SH-SY5Y (cell line): ENCODE measurements around the gene SBK2.

Experiments used
- GATA2 ChIP-seq: IDR thresholded peaks from 2 replicates; pipeline ENCODE4 v1.6.1; 2011; ENCODE audit warnings: mild to moderate bottlenecking, low read depth, low read length
- GATA3 ChIP-seq: IDR thresholded peaks from 2 replicates; pipeline ENCODE4 v1.6.1; 2011; ENCODE audit warnings: low read depth, mild to moderate bottlenecking, low read length, moderate library complexity

Gene SBK2, protein sequence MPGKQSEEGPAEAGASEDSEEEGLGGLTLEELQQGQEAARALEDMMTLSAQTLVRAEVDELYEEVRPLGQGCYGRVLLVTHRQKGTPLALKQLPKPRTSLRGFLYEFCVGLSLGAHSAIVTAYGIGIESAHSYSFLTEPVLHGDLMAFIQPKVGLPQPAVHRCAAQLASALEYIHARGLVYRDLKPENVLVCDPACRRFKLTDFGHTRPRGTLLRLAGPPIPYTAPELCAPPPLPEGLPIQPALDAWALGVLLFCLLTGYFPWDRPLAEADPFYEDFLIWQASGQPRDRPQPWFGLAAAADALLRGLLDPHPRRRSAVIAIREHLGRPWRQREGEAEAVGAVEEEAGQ

DNA sequence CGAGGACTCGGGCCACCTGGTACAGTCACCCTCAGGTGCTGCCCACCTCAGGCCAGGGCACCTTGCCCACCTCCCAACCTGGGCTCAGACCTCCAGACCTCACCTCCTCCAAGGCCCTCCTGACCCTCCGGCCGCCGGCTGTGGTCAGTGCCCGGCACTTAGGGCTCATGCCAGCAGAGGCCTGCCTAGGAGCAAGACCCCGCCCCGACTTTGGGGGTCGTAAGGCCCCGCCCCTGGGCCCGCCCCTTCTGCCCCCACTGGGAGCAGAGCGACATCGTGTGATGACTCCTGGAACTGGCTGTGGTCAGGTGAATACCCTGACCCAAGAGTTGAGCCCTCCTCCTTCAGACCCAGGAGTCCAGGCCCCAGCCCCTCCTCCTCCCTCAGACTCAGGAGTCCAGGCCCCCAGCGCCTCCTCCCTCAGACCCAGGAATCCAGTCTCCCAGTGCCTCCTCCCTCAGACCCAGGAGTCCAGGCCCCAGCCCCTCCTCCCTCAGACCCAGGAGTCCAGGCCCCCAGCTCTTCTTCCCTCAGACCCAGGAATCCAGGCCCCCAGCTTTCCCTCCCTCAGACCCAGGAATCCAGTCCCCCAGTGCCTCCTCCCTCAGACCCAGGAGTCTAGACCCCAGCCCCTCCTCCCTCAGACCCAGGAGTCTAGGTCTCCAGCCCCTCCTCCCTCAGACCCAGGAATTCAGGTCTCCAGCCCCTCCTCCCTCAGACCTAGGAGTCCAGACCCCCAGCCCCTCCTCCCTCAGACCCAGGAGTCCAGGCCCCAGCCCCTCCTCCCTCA is at the start of gene SBK2:
TSS of gene SBK2 (minus strand) at position 183 of the 790 bp plus-strand sequence. CDS start 839 bp downstream, outside the sequence.
- no peak for TF ChIP-seq GATA2
- TF ChIP-seq GATA3: no peak

DNA sequence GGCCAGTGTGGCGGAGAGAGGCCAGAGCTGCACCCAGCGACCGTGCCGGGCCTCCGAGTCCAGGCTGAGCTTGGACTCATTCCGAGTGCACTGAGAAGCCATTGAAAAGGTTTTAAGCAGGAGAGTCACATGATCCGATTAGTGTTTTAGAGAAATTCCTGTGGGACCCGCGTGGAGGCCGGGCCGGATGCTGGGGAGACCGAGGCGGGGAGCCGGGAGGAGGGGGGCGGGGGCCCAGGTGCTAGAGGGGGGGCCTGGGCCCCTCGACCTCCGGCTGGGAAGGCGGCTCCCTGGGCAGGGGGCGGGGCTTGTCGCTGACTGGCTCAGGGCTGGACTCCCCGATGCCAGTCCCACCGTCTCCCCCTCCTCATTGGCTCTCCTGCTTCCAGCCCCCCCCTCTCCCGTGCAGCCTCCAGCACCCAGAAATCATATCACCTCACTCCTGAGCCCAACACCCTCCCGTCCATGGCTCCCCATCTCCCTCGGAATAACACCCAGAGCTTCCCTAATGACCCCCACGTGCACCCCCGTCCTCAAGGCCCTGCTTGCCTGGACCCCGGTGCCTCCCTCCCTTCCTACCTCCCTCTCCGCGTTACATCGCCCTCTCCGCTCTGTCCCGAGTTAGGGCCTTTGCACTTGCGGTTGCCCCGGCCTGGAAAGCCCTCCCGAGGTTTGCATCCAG is 48.9 kb upstream of the SBK2 start:
- TF ChIP-seq GATA2: no peak
- no peak for TF ChIP-seq GATA3

DNA sequence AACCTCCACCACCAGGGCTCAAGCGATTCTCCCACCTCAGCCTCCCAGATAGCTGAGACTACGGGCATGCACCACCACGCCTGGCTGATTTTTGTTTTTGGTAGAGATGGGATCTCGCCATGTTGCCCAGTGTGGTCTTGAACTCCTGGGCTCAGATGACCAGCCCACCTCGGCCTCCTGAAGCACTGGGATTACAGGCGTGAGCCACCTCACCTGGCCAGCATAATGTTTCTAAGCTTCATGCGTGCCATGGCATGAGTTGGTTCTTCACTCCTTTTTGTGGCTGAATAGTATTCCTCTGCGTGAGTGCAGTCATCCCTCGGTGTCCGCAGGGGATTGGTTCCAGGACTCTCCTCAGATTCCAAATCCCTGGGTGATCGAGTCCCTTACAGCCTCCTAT is 47.9 kb upstream of the SBK2 start:
- TF ChIP-seq GATA2: no peak
- no peak for TF ChIP-seq GATA3

DNA sequence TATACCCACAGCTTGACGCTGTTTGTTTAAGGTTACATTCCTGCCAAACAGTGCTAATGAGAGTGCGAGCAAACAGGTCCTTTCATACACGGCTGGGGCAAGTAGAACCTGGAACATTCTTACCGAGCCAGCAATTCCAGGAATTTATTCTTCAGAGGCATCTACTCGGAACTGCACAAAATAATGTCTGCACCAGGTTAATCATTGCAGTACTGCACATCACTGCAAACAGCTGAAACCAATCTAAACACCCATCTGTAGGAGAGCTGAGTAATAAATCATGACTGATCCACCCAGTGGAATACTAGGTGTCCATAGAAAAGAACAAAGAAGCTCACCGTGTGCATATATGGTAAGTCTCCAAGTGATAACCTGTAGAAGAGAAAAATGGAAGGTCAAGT is 44.9 kb upstream of the SBK2 start:
- TF ChIP-seq GATA3 (no peak), GATA2 (no peak)

DNA sequence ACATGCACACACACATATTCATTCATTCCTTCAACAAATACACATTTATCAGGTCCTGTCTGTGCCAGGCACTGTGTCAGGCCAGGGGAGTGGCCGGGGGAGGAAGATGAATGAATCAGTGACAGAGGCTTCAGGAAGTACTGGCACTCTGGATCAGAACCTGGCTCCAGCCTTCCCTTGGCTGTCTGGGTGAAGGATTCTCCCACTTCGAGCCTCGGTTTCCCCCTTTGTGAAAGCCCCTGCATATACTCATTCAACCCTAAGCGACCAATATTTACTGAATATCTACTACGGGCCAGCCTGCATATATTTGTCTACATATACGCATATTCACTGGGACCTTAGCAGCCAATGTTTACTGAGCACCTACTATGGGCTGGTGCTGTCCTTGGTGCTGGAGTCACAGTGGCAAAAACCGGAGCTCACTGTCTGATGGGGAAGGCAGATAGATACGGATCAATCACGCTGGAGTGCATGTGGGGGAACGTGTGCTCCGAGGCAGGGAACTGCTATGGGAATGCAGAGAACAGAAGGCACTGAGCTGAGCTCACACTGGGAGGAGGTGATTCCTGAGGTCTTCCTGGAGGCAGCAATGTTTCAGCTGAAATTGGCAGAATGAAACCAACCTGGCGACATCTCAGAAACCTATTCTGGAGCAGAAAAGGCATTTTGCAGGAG is 44.4 kb upstream of the SBK2 start:
- no peak for TF ChIP-seq GATA3
- TF ChIP-seq GATA2: no peak

GRCh38 chr19:55580628-55581144 is 43.8 kb upstream of the SBK2 start, which contains the start of gene ZNF579:
Gene ZNF579, minus strand, starts transcription at chr19:55580848. Its CDS starts 1,209 bp downstream, at chr19:55579639.
- TF ChIP-seq GATA2: no peak
- no peak for TF ChIP-seq GATA3

- no peak for TF ChIP-seq GATA3
- no peak for TF ChIP-seq GATA2
Measured at GRCh38 chr19:55579766-55580621, 43.1 kb upstream of the SBK2 start.

- no peak for TF ChIP-seq GATA2
Measured at GRCh38 chr19:55578761-55579747, 42.1 kb upstream of the SBK2 start.

GRCh38 chr19:55578031-55578760 is 41.3 kb upstream of the SBK2 start:
- TF ChIP-seq GATA2 (no peak), GATA3 (no peak)

DNA sequence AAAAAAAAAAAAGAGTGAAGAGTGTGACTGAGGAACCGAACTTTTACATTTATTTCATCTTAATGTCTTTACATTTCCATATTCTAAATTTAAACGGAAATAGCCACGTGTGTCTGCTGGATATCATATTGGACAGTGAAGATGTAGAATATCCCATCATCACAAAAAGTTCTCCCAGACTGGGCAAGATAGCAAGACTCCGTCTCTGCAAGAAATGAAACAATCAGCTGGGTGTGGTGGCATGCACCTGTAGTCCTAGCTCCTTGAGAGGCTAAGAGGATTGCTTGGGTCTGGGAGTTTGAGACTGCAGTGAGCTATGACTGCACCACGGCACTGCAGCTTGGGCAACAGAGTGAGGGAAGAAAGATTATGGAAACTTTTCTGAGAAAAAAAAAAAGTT is 39.8 kb upstream of the SBK2 start:
- TF ChIP-seq GATA3: no peak
- no peak for TF ChIP-seq GATA2

DNA sequence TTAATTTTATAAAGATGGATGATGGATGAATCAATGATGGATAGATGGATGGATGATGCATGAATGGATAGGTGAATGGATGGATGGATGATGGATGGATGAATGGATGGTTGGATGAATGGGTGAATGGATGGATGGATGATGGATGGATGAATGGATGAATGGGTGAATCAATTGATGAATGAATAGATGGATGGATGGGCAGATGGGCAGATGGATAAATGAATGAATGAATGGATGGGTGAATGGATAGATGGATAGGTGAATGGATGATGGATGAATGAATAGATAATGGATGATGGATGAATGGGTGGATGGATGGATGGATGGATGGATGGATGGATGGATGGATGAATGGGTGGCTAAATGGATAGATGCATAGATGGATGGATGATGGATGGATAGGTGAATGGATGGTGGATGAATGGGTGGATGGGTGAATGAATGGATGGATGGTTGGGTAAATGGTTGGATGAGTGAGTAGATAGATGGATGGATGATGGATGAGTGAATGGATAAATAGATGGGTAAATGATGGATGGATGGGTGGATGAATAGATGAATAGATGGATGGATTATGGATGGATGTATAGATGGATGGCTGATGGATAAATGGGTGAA is 30.9 kb upstream of the SBK2 start:
- TF ChIP-seq GATA3: no peak
- TF ChIP-seq GATA2: no peak
